A673 (cell line): ENCODE measurements around the gene DNAH12.
"Not testable (repeated sequence)": the region's sequence is repeated elsewhere in the genome, so short reads cannot be mapped to it uniquely, and the experiment has no call there.

Experiments
- EZH2 ChIP-seq: fragments of 200-600 bp; sonication (generic); IDR thresholded peaks from 2 replicates; pipeline ENCODE4 v1.6.1; 2017; ENCODE audit warnings: borderline replicate concordance, low read depth, mild to moderate bottlenecking, mixed read lengths, antibody characterized with exemption, low read length; ENCODE audit not compliant: poor library complexity, severe bottlenecking
- TF ChIP-seq, protein P1 (sequence below): fragments of 300-800, 200-600 bp; sonication (generic); conservative IDR thresholded peaks from 2 replicates; pipeline ENCODE4 v1.5.1; 2017; ENCODE audit warnings: low read depth, mild to moderate bottlenecking, antibody characterized with exemption, low read length, moderate library complexity, mixed read lengths

DNA sequence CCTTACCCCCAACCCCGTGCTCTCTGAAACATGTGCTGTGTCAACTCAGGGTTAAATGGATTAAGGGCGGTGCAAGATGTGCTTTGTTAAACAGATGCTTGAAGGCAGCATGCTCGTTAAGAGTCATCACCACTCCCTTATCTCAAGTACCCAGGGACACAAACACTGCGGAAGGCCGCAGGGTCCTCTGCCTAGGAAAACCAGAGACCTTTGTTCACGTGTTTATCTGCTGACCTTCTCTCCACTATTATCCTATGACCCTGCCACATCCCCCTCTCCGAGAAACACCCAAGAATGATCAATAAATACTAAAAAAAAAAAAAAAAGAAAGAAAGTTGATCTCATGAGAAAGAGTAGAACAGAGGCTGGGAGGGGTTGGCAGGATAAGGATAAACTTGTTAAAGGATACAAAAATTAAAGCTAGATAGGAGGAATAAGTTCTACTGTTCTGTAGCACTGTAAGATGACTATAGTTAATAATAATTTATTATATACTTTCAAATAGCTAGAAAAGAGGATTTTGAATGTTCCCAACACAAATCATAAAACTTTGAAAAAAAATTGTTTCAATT lies 205.0 kb downstream of the DNAH12 start:
- TF ChIP-seq, protein P1, sequence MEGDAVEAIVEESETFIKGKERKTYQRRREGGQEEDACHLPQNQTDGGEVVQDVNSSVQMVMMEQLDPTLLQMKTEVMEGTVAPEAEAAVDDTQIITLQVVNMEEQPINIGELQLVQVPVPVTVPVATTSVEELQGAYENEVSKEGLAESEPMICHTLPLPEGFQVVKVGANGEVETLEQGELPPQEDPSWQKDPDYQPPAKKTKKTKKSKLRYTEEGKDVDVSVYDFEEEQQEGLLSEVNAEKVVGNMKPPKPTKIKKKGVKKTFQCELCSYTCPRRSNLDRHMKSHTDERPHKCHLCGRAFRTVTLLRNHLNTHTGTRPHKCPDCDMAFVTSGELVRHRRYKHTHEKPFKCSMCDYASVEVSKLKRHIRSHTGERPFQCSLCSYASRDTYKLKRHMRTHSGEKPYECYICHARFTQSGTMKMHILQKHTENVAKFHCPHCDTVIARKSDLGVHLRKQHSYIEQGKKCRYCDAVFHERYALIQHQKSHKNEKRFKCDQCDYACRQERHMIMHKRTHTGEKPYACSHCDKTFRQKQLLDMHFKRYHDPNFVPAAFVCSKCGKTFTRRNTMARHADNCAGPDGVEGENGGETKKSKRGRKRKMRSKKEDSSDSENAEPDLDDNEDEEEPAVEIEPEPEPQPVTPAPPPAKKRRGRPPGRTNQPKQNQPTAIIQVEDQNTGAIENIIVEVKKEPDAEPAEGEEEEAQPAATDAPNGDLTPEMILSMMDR = not testable (repeated sequence)
- TF ChIP-seq EZH2 = not testable (repeated sequence)
